C4-2B (cell line): ENCODE measurements around the gene BRD7.

Experiments
- ZFX ChIP-seq: fragments of 450-650 bp; IDR thresholded peaks from 2 replicates; pipeline ENCODE4 v1.6.1; 2017
- TF ChIP-seq, protein P1 (sequence below): fragments of 450-650 bp; conservative IDR thresholded peaks from 2 replicates; pipeline ENCODE4 v1.5.1; 2017; ENCODE audit warnings: mild to moderate bottlenecking

DNA sequence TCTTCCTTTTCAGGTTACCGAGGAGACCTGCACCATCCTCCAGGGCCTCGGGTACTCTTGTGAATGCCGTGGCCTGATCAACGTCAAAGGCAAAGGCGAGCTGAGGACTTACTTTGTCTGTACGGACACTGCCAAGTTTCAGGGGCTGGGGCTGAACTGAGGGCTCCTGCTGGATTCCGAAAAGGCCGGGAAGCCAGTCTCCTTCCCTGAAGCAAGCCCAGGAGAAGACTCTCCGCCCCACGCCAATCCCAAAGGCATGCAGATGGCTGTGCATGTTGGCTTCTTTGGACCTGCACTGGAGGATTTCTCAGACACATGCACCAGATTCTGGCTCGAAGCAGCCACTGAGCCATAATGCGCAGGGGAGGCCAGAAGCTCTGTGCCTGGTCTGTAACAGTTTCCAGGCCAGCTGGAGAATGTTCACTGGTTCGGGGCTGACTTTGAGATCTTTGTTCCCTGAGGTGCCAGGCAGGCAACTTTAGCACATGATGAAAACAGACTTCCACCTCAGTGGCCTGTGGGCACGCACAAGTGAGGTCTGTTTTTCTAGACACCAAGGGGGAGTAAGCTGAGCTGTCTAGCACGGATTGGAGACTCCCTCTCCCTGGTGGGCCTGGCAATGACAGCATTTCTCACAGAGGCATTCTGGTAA, 53.3 kb downstream of the BRD7 start:
- TF ChIP-seq, protein P1, sequence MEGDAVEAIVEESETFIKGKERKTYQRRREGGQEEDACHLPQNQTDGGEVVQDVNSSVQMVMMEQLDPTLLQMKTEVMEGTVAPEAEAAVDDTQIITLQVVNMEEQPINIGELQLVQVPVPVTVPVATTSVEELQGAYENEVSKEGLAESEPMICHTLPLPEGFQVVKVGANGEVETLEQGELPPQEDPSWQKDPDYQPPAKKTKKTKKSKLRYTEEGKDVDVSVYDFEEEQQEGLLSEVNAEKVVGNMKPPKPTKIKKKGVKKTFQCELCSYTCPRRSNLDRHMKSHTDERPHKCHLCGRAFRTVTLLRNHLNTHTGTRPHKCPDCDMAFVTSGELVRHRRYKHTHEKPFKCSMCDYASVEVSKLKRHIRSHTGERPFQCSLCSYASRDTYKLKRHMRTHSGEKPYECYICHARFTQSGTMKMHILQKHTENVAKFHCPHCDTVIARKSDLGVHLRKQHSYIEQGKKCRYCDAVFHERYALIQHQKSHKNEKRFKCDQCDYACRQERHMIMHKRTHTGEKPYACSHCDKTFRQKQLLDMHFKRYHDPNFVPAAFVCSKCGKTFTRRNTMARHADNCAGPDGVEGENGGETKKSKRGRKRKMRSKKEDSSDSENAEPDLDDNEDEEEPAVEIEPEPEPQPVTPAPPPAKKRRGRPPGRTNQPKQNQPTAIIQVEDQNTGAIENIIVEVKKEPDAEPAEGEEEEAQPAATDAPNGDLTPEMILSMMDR, result no peak
- no peak for TF ChIP-seq ZFX
